ENCODE measurements around the gene SNURF. TPM values are rescaled to one million over a fixed set of nuclear protein-coding genes. Genes with fewer than 3 reads are reported as not detected.

Gene SNURF
- total RNA-seq, result 0.35 and 2.9 TPM in 2 replicates

DNA sequence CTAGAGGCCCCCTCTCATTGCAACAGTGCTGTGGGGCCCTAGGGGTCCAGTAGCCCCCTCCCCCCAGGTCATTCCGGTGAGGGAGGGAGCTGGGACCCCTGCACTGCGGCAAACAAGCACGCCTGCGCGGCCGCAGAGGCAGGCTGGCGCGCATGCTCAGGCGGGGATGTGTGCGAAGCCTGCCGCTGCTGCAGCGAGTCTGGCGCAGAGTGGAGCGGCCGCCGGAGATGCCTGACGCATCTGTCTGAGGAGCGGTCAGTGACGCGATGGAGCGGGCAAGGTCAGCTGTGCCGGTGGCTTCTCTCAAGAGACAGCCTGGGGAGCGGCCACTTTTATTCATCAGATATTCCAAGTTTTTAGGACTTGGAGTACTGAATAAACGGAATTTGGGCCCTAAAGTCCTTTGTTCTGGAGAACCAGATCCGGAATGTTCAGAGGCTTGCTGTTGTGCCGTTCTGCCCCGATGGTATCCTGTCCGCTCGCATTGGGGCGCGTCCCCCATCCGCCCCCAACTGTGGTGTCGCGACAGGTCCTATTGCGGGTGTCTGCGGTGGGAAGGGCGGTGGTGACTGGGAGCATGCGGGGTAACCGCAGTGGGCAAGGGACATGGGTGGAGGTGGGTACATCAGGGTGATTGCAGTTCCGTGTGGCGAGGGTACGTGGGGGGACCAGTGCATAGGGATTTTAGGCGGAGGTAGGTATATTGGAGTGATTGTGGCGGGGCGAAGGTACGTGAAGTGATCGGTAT, at the start of gene SNURF, which contains the start of gene SNRPN:
SNURF (plus strand) TSS at position 205 of the 748 bp plus-strand sequence; CDS start at position 267, 62 bp downstream.
SNRPN (plus strand) TSS at position 205 of the 748 bp plus-strand sequence. CDS start 19,467 bp downstream, outside the sequence.

Other genes with a start within 250 kb of the SNURF start
- 66.3 and 74.4 TPM in 2 replicates for gene SNRPN, start within 50 bp of the SNURF start, total RNA-seq